Stimulated activated CD4-positive, alpha-beta T cell treated with anti-CD3 and anti-CD28 coated beads, Interleukin-4, amount 100 ng/mL, for 4 hours (primary cell): Measurements from ENCODE around the gene TRA2A.
A peak's percentile ranks its signal among the peaks of the same experiment; 100 is the strongest.
"Not testable (repeated sequence)": the region's sequence is repeated elsewhere in the genome, so short reads cannot be mapped to it uniquely, and the experiment has no call there.

Experiments
- DNase-seq, 2 experiments: peaks; one replicate each; pipeline ENCODE4 v3.0.0-alpha.2; 2020

Gene TRA2A

DNA sequence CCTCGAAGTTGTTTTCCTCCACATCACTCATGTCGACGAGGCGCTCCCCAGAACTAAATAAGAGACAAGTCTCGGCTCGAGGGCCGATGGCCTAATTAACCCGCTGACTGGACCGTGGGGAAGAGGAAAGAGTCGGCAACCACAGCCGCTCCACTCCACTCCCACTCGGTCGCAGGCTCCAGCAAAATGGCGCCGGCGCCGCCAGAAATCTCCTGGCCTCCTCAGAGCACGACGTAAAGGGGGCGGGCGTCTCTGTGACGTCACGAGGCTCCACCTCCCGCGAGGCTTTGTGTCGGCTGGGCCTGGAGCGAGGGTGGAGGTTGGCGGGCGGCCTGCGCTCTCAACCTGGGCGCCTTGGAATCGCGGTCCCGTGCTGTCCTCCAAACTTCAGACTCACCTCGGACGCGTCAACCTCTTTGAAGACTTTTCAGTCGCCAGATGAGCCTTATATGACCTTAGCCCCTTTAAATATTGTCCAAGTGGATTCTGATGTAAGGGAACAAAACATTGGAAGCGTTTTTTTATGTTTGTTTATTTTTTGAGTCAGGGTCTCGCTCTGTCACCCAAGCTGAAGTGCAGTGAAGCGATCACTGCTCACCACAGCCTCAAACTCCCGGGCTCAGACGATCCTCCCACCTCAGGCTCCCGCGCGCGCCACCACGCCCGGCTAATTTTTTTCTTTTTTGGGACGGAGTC is at the start of gene TRA2A:
Gene TRA2A (minus strand): TSS at position 188 of the 696 bp plus-strand sequence. CDS start 157 bp downstream, at position 31.
- DNase-seq = peak; percentile 95 to 96

- DNase-seq = peak; percentile 55 to 62
Measured at GRCh38 chr7:23570592-23571200, 38.9 kb upstream of the TRA2A start.

DNA sequence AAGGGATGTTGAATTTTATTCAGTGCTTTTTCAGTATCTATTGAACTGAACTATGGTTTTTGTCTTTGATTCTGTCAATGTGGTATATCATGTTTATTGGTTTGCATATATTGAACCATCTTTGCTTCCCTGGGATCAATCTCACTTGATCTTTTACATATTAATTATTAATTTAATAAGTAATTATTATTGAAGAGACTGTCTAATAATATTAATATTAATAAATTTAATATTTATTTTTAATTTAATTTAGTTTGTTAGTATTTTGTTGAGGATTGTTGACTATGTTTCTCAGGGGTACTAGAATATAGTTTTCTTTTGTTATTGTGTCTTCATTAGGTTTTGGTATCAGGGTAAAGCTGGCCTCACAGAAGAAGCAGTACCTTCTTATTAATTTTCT is 26.5 kb upstream of the TRA2A start:
- no peak for DNase-seq

GRCh38 chr7:23547662-23548061 is 15.9 kb upstream of the TRA2A start:
- DNase-seq = no peak

DNA sequence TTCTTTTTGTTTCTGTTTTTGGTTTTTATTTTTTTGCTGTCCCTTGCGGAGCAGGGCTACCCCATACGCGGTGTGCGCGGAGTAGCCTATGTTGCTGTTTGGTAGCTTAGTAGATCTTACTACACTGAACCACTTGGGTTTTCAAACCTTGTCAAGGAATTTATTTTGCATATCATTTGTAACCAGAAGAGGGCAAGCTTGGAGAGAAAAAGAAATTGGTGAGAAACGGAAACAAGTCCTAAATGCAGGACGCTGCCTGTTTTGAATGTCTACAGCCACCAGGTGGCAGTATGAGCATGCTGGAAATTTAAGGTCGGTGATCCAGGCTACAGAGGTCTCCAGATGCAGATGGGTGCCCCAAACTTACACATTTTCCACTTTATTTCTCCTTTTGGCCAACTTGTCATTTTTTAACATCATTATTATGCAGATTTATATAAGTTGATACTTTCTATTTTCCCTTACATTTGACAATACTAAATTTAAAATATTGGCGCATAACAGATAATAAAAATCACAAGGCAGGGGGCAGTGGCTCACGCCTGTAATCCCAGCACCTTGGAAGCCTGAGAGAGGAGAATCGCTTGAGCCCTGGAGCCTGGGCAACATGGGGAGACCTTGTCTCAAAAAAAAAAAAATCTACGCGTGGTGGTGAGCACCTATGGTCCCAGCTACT is 15.3 kb upstream of the TRA2A start:
- DNase-seq = peak; percentile 55 to 75

- DNase-seq = no peak
Measured at GRCh38 chr7:23545493-23545892, 13.7 kb upstream of the TRA2A start.

- DNase-seq = no peak
Measured at GRCh38 chr7:23544913-23545354, 13.2 kb upstream of the TRA2A start.

DNA sequence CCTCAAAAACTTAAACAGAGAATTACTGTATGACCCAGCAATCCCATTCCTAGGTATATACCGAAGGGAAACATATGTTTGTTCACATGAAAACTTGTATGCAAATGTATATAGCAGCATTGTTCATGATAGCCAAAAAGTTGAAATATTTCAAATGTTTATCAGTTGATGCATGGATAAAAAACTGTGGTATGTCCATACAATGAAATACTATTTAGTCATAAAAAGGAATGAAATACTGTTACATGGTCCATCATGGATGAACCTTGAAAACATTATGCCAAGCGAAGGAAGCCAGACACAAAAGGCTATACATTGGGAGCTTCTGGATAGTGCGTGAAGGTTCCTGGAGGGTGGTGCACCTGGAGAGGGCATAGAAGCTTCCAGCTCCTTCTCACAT is 11.0 kb upstream of the TRA2A start:
- DNase-seq = no peak

DNA sequence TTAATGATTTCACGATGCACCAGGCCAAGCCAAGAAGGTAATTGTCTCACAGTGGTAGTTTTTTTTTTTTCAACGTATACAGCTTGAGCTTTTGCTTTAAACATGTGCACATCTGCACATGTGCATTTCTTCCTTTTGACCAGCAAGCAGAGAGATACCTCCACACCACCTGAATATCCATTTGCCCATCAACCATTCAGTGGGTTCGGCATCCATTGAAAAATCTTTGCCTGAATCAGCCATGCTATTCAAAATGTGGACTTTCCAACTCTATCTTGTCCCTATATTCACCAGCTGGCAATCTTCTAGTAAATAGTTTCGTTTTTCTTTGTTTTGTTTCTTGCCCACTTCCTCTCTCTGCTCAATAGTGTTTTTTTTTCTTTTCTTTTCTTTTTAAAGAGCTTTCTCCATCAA is 7.7 kb upstream of the TRA2A start:
- DNase-seq = no peak

GRCh38 chr7:23538301-23538700 is 6.5 kb upstream of the TRA2A start:
- DNase-seq = no peak

GRCh38 chr7:23533238-23533604 is 1.4 kb upstream of the TRA2A start:
- no peak for DNase-seq

- no peak for DNase-seq
Measured at GRCh38 chr7:23532490-23533237, 883 bp upstream of the TRA2A start.

DNA sequence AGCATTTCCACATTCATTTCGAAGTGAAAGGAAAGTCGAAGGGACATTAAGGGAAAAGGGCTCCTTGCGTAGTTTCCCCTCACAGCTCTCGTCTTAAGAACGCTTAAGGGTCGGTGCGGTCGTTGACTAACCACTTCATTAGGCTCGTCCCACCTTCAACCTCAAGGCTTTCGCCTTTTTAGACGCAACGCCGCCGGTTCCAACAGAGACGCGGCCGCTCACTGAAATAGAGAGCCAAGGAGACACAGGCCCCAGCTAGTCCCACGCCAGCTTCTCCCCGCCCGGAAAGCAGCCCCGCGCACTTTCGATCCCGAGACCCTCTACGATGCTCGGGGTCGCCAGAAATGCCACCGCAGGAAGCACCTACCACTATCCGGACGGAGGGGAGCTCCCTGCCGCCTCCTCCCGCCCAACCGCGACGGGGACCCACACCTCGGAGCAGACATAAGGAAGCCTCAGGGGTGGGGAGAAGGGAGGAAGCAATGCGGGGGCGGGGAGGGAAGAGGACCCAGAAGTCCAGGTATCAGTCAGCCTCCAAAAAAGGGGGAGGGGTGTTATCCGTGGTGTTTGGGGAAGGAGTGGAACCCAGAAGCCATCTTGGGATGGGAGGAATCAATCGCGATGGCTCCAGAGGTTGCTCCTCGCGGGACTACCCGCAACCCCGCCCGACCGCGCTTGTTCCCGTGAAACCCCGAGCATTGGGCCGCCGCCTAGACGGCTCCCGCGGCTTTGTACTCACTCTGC is 559 bp downstream of the TRA2A start:
- DNase-seq = peak; percentile 31 to 46

- peak in 1 of 2 experiments; percentile 10 for DNase-seq
Measured at GRCh38 chr7:23530405-23530804, 1.4 kb downstream of the TRA2A start.

DNA sequence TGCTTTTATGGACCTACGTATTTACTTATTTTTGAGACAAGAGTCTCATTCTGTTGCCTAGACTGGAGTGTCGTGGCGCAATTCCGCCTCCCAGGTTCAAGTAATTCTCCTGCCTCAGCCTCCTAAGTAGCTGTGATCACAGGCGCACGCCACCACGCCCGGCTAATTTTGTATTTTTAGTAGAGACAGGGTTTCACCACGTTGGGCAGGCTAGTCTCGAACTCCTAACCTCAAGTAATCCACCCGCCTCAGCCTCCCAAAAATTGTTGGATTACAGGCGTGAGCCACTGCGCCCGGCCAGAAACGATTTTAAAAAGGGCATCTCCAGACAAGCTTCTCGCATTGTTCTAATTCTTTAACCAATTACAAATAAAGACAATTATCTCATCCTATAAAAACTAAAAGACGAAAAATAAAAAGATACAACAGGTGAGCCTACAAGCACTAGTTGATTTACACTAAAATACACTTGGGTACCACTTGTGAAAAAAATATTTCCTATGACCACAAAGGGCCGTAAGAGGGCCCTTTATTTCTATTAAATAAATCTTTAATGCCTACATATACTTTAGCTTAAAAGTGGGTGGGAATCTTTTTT is 2.4 kb downstream of the TRA2A start:
- DNase-seq = no peak

GRCh38 chr7:23525611-23526010 is 6.2 kb downstream of the TRA2A start:
- not testable (repeated sequence) for DNase-seq

DNA sequence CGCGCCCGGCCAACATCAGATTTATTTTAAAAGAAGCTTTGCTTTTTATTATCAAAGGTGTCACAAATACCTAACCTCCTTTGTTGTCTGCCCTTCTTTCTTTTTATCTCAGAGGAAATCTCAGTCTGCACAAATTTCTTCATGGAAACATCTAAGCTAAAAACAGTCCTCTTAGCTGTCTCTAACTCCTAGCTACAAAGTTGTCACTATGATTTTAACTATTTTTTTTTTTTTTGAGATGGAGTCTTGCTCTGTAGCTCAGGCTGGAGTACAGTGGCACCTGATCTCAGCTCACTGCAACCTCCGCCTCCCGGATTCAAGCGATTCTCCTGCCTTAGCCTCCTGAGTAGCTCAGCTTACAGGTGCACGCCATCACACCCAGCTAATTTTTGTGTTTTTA is 7.3 kb downstream of the TRA2A start:
- DNase-seq = no peak

DNA sequence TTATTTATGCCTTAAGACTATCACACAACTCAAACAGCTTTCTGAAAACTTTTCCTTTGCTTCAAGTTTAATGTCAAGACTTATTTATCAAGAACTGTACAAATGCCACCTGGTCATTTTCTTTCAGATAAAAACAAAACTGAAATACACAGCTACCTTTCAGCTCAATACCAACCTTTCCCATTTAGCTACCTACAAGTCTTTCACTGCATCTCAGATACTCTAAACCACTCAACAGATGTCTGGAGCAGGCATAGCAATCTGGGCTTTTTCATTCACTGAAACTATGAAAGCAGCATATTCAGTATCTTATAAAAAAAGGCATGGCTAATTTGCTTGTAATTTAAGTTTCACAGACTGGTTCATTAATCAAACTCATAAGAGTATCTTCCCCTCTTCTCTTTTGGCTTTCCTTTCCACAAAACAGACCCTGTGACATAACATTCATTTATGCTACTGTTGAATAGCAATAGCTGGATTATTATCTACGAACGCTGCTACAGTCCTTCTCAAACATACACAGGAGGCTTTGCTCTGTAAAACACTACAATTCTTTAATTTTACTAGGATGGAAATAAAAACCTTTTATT is 8.2 kb downstream of the TRA2A start:
- DNase-seq = no peak

DNA sequence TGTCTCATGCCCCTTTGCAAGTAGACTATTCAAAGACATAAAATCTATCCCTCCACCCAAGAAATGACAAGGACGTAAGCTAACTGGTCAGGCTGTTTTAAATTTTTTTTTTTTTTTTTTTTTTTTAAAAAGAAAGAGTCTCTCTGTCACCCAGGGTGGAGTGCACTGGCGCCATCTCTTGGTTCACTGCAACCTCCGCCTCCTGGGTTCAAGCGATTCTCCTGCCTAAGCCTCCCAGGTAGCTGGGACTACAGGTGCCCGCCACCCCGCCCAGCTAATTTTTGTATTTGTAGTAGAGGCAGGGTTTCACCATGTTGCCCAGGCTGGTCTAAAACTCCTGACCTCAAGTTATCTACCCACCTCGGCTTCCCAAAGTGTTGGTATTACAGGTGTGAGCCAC is 11.2 kb downstream of the TRA2A start:
- DNase-seq = no peak

- no peak for DNase-seq
Measured at GRCh38 chr7:23514755-23515154, 17.0 kb downstream of the TRA2A start.

DNA sequence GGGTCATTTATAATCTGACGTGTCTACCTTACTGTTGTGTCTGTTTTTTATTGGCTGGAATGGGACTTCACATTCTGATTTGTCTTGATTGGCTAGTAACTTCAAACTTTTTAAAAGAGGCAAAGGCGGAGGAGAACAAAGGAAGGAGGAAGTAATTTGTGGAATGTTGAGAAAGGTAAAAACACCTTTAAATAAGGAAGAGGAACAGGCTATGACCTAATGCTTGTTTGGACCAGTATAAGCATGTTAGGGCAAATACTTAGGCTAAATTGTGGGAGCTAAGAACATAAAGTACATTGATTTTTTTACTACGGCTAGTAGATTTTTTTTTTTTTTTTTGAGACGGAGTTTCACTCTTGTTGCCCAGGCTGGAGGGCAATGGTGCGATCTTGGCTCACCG is 18.0 kb downstream of the TRA2A start:
- DNase-seq = not testable (repeated sequence)

DNA sequence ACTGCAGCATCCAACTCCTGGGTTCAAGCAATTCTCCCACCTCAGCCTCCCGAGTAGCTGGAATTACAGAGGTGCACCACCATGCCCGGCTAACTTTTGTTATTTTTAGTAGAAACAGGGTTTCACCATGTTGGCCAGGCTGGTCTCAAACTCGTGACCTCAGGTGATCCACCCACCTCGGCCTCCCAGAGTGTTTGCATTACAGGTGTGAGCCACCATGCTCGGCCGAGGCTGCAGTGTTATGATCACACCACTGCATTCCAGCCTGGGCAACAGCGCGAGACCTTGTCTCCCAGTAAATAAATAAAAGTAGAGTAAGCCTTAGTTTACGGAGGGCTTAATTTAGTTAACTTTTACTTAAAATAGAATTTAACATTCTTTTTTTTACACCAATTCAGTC is 37.8 kb downstream of the TRA2A start:
- no peak for DNase-seq
